Measurements from ENCODE around the gene RABGAP1L.

GRCh38 chr1:174244017-174244416, 84.7 kb downstream of the RABGAP1L start:
- TF ChIP-seq CTCF (IDR thresholded peaks at IDR 0.05), result no peak
- TF ChIP-seq POLR2A (IDR thresholded peaks at IDR 0.05), result no peak

Data from body of pancreas (tissue), 4 donors.